Activated CD8-positive, alpha-beta memory T cell treated with anti-CD3 and anti-CD28 coated beads, Interleukin-2, amount 50 U/mL, for 24 hours (primary cell): ENCODE measurements around the gene KDM2A.
"Not testable (repeated sequence)": the region's sequence is repeated elsewhere in the genome, so short reads cannot be mapped to it uniquely, and the experiment has no call there.

Experiments used
- DNase-seq: peaks from one replicate; pipeline ENCODE4 v3.0.0-alpha.2; 2020; ENCODE audit errors: extremely low read depth

KDM2A gene

DNA sequence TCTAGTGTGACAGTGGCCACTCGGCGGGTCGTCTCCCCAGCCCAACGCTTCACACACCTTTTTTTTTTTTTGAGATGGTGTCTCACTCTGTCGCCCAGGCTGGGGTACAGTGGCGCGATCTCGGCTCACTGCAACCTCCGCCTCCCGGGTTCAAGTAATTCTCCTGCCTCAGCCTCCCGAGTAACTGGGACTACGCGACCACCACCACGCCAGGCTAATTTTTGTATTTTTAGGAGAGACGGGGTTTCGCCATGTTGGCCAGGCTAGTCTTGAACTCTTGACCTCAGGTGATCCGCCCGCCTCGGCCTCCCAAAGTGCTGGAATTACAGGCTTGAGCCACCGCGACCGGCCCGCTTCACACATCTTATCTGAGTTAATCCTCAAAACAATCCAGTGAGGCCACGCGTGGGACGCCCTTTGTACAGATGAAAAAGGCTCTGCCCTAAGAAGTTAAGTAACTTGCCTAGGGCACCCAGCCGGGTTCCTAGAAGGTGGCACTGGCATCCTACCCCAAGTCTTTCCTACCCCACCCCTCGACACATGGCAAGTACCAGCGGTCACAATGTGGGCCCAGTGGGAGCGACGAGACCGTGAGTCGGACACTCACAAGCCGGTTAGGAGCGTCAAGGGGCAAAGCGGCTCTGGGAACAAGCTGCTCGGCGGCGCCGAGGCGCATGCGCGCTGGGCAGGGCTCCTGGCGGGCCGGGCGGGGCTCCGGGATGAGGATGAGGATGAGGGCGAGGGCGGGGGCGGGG, 142.0 kb downstream of the KDM2A start:
- DNase-seq: not testable (repeated sequence)

DNA sequence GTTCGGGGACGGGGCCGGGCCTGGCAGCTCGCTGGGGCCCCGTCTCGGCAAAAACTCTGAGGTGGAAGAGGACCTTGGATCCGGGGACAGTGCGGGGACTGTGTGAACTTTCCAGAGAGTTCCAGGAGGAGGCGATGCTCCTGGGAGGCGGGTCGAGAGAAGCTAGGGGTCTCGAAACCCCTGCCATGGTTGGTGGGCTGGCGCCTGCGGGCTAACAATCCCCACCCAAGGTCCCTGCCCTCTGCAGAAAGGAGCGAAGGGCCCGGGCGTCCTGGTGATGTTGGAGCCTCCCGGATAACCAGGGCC, 142.5 kb downstream of the KDM2A start:
- no peak for DNase-seq

DNA sequence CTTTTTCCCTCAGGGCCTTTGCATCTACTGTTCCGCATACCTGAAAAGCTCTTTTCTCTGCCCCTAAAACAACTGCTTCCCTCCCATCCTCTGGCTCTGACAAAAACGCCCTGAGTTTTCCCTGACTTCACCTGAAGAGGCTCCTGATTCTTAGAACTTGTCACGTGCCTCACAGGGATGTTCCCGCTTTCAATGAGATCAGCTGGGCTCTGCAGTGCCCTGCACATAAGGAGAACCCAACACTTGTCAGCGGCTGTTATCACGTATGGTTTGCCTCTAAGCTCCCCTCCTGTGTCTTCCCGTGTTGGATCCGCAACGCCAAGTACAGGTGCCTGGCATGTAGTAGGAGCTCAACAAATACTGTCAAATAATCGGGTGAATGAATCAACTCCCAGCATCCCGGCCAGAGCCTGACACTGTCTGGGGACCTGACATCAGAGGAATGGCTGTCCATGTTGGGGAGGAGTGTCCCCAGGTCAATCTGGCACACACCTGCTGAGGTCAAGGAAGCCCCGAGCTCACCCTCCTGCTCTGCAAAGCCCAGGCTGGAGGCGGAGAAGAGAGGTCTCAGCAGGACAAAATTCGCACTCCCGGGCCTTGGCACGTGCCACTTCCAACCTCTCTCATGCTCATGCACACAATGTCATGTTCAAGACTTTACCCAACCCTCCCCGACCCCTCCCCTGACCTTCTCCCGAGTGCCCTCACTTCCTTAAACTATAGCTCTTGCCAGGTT, 143.1 kb downstream of the KDM2A start:
- no peak for DNase-seq

DNA sequence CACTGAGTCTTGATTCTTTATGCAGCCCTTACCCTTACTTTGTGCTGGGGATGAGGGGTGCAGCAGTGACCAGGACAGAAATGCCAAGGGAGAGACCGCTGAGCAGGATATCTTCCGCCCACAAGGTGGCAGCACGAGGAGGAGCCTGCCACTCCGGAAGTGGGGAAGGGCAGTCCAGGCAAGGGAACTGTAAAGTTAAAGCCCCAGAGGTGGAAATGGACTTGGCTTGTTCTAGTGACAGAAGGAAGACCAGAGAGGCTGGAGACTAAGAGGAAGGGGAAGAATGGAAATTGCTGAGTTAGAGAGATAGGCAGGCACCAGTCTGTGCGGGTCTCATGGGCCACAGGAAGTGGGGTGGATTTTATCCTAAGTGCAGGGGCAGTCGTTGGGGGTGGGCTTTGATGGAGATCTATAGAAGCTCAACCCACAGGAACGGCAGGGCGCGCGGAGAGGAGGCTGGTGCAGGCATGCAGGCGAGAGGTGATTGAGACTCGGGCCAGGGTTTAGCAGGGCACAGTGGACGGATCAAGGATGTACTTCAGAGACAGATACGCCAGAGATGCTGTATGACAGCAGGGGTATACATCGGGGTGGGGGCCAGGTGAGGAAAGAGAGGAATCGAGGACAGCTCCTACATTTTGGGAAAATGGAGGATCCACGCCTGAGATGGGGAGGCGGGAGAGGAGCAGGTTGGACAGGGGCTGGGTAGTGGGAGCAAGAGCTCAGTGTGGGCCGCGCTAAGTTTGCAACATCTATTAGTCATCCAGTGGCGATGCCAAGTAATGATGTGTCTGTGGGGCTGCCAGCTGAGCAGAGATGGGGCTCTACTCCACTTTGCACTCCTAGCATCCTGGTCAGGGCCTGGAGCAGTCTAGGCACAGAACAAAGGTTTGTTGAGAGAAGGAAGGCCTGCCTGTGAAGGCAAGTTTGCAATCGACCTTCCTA, 143.9 kb downstream of the KDM2A start:
- DNase-seq: no peak

DNA sequence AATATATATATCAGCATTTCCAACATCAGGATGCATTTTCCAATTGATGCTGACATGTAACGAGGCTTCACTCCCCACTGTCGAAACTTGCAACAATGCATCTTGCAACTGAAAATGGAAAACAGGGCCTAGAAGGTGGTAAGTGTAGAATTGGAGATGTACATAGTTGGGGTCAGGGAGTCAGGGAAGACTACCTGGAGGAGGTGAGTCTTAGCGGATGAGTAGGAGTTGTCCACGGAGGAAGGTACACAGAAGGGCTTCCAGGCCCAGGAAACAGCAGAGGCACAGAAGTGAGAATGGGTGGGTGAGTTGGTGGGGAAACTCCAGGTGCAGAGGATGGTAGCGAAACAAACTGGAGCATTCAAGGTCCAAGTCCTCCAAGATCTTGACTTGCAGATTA, 145.2 kb downstream of the KDM2A start:
- DNase-seq: no peak

DNA sequence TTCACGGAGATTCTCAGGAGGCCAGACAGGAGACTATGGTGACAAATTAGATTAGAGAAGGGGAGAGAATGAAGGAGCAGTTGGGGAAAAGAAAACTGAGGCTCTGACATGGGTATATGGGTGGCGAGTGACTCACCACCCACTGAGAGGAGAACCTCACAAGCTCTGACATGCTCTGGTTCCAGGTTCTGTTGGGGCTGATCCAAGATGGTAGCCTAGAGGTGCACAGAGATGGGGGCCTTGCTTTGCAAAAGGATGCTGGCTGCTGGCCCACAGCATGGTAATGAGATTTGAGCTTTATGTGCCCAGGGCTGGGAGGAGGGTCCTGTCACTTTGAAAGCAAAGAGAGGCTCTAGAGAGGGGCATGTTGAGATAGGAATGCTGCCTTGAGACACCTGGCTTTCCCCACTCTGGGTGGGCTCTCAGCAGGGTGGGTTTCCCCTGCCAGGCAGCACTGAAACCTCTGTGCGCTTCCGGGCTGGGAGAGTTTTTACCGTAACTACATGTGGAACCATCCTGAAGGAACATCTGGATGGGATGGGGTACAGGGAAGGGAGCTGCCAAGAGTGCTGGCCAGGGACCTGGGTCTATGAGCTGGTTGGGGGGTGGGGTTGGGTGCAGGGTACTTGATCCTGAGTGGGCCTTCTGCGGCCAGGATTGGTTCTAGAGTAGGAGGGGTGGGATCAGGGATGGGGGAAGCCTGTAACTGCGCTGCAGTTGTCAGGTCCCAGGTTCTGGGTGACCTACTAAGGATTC, 146.0 kb downstream of the KDM2A start:
- DNase-seq: no peak

DNA sequence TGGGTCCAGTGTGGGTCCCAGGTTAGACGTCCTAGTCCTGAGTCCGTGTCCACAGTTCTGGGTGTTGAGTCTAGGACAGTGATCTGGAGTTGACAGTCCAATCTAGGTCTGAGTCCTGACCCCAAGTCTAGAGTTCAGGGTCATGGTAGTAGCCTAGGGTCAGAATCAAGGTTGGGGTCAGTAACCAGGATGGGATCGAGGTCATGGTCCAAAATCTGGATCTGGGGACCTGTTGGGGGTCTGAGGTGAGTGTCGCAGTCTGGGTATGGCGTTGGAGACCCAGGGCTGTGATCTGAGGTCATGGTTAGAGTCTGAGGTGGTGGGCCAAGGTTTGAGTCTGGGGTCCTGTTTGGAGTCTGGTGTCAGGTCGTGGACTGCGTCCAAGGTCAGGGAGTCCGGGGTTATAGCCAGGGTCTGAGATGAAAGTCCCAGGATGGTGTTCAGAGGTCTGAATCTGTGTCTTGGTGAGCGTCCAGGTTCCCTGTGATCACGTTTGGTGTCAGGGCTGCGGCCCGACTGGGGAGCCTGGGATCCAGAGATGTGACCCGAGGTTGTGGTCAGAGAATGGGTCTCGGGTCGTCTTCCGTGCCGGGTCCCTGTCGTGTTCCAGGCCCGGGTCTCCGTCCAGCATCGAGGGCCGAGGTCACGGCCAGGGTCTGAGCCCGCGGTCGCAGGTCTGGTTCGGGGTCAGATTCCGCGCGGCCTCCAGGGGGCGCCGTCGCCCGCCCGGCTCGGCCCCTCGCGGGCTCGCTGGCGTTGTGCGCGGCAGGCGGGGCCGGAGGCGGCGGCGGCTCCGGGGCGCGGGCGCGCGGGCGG, 146.8 kb downstream of the KDM2A start:
- no peak for DNase-seq

DNA sequence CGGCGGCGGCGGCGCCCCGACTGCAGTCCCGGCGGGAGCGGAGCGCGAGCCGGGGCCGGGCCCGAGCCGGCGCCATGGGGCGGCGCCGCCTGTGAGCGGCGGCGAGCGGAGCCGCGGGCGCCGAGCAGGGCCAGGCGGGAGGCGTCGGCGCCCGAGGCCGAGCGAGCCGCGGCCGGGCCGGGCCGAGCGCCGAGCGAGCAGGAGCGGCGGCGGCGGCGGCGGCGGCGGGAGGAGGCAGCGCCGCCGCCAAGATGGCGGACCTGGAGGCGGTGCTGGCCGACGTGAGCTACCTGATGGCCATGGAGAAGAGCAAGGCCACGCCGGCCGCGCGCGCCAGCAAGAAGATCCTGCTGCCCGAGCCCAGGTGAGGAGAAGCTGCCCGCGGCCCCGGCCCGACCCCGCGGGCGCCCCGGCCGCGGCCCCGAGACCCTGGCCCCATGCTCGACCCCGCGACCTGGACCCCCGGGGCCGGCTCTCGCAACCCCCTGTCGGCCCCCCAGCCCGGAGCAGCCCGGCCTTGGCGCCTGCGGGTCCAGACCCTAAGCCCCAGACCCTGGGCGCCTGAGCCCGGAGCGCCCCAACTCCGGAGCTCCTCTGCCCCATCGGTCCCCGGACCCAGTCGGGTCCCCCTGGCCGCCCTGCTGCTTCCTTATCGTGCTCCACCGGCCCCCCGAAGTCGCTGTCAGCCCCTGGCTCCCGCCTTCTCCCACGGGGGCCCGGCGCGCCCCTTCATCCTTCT, 147.6 kb downstream of the KDM2A start, which contains the start of gene GRK2:
Gene GRK2, plus strand, starts transcription at position 25 of the 739 bp plus-strand sequence. Its CDS starts 227 bp downstream, at position 252.
- no peak for DNase-seq

DNA sequence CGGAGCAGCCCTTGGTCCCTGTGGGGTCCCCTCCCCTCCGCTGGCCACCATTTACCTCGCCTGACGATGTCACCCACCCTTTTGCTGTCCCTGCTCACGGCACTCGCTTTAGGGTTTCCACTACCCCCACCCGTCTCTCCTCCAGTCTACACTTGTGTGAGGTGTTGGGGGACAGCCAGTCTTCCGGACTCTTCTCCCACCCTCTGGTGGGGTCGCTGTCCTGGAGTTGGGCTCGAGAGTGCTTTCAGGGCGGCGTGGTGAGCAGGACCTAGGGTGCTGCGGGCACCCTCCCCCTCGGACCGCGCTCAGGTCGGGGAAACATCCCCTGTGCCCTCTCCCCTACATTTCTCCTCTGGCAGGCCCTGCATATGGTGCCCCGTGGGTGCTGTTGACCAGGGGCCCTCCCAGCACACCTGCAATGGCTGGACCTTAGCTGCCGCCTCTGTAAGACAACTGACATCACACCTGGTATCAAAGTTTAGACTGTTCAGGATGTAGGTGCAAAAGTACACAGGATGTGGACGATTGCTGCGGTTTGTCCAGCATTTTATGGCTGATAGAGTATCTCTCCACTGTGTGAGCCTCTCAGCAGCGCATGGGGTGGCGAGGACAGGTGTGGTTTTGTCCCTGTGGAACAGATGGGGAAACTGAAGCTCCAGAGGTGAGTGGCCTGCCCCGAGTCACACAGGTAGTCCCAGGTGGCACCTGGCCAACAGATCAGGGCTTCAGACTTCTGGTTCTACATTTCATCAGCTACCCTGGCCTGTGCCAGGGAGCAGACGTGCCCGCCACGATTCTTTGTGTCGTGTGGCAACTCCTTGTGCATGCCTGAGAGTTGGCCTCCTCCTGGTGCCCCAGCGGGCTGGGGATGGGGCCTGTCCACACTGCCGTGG, 148.4 kb downstream of the KDM2A start:
- DNase-seq: no peak

DNA sequence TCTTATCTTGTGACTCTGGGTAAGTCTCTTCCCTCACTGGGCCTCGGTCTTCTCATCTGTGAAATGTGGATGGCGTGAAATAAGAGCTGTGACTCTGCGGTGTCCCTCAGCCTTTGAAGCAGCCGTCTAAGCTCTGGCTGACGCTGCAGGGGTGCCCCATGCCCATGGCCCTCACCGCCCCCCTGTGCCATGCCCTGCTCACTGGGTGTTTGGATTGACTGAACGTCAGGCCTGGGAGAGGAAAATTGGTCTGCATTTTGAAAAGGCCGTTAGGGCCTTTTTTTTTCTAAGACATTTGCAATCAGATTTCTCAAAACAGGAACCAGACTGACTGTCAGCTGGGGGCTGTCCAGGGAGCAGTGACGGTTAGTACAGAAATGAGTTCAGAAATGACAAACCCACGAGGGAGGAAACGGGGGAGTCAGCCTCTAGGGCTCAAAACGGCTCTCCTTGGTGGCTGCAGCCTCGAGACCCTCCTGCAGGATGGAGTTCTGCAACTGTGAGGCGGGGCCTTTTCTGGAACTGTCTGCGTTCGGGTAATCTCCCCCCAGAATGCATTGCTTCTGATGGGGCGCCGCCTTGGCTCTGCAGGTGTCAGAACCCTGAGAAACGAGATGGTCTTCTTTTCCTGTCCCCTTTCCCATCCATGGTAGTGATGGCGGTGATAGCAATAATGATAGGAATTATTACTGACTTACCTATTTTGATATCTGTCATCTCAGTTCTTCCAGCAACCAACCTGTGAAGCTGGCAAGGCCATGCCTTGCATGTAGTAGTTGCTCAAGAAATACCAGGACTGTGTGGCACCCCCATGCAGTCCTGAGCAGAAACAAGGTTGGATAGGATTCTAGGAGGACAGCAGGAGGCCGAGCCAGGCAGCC, 149.3 kb downstream of the KDM2A start:
- no peak for DNase-seq

DNA sequence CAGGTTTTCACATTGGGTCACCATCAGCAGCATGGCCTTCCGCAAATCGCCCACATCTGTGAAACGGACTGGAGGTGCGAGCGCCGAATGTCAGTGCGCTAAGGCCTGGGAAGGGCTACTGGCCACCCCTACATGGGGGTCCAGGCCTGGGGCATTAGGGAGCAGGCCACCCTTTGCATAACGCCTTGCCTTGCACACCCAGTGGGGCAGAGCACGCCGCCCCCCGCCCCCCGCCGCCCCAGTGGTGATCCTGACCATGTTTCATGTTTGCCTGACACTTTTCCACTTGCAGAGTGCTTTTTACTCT, 149.9 kb downstream of the KDM2A start:
- no peak for DNase-seq

DNA sequence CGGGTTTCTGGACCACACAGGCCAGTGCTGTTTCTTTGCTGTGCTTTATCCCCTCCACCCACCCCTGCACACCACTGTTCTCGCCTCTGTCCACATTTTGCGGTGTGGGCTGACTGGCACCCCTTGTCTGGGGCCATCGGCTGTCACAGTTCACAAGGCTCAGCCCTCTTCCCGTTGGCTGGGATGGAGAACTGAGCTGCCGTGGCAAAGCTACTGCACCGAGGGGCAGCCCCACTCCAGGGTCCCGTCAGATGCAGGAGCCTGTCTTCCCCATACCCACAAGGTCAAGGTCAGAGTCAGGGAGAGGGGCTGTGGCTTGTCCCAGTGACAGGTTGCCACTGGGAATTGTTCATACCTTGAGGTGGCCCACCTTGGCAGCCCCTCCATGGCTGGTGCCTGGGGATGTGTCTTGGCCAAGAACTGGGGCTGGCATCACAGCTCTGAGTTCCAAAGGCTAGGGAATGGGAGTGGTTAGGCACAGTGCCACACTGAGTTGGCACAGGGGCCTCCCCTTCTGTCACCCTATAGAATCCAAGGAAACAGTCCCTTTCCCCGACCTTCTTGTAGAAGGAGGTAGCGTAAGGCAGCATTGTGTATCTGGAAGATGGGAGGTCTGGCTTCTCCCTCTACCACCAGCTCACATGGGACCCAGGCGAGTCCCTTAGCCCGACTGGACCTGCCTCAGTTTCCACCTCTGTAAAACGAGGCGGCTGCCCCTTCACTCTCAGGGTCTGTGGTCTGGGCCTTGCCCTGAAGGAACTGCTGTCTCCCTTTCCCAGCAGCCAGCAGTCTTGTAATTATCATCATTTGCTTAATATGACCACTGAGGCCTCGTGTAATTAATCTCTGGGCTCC, 150.6 kb downstream of the KDM2A start:
- no peak for DNase-seq

DNA sequence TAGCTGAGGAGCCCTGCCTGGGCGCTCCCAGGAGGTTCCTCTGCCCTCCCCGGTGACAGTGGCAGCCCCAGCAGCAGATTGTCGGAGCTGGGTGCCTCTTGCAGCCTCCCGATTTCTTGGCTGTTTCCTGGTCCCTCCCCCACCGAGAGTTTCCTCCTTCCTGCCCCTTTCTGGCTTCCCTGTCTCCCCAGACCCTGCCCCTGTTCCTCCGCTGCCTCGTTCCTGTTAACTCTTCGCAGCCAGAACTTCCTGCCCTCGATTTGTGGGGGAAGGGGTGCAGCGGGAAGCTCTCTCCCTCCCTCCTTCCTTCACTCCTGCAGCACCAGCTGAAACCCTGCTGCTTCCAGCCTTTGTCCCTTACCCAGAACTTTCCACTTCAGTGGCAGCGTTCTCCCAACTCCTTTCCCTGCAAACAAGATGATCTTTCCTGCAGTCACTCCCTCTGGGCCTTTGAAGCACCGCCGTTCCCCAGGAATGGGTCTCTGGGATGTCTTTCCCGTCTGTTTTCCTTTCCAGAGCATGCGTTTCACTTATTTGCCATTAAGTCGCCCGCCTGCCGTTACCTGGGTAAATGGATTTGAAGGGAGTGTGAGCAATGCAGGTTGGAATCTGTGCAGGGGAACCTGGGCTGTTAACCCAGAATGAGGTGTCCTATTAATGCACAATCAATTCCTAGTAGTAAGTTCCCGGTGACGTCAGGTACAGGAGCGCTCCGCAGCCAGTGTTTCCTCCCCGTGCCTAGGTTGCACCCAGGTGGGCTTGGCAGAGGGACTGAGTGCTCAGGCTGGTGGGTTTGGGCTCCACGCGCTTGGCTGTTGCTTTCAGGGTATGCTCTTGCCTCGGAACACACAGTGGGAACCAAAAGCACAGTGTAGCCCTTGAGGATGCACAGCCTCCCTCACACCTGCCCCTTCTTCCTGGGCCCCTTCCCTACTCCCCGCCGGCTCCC, 151.5 kb downstream of the KDM2A start:
- no peak for DNase-seq

DNA sequence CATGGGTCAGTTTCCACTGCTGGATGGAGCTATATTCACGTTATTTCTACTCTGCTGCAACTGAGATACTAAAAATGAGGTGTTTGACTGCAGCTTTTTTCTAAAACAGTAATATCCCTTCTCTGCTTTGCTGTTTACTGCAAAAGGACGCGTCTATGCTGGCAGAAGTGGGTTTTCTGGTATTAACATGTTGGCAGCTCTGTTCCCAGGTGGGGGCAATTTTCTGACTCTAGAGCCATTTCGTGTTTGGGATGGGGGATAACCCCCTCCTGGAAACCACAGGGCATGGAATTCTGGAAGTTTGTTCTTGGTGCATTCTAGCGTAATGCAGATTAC, 152.1 kb downstream of the KDM2A start:
- DNase-seq: no peak

DNA sequence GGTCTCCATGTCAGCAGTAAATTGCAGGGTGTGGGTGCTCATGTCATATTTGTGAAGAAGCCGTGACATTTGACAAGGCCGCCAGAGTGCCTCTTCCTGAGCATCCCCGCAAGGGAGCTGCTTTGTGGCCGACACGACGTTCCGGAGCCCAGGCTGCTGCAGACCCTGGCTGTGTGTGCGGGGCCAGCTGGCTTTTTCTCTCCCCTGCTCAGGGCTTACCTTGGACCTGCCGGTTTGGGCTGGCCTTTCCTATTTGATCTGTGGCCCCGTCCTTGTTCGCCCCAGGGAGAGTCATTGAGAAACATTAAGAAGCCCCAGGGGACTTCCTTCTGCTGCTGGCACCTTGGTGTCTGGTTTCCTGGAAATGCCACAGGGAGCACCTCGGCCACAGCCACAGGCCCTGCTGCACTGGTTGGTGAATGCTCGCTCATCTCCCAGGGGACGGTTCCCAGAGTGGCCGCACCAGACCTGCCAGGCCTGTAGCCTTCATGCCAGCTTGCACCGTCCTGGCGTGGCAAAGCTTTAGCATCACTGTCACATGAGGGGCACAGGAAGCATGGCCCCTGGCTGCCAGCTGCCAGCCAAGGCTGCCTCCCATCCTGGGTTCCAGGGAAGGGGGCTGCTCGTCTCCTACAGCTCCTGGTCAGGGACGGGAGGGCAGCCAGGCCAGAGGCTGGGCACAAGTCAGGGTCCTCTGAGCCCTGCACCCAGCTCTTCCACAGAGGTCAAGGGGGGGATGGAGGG, 152.7 kb downstream of the KDM2A start:
- DNase-seq: no peak
